Heart right ventricle (tissue), 16 donors: ENCODE data around the gene CYP11A1. TPM values are rescaled to one million over a fixed set of nuclear protein-coding genes. Genes with fewer than 3 reads are reported as not detected.

Experiments
- ATAC-seq, 8 donors: fragments of 200-7000 bp; cut with Tn5 transposase; one replicate each; pipeline ENCODE4 v1.9.1; 2020; ENCODE audit warnings: mild to moderate bottlenecking in 8 of 8, moderate library complexity in 8 of 8, moderate number of reproducible peaks in 1 of 8
- DNase-seq, 2 donors: peaks; one replicate each; pipeline ENCODE4 v3.0.0-alpha.2; 2020
- H3K27ac ChIP-seq, 10 donors: fragments of 200-600 bp; sonication (generic) in 2 of 10; one replicate each; pipeline versions ENCODE4 v1.5.0 to v1.8.0; 2020 to 2022; ENCODE audit warnings: mild to moderate bottlenecking in 3 of 10
- H3K27me3 ChIP-seq, 7 donors: fragments of 200-600 bp; one replicate each; pipeline ENCODE4 v1.8.0; 2021 to 2022; ENCODE audit warnings: mild to moderate bottlenecking in 2 of 7
- H3K36me3 ChIP-seq, 9 donors: fragments of 200-600 bp; sonication (generic) in 1 of 9; one replicate each; pipeline versions ENCODE4 v1.5.0 to v1.8.0; 2020 to 2022; ENCODE audit warnings: mild to moderate bottlenecking in 2 of 9
- H3K4me1 ChIP-seq, 9 donors: fragments of 200-600 bp; sonication (generic) in 1 of 9; one replicate each; pipeline versions ENCODE4 v1.5.0 to v1.8.0; 2020 to 2022; ENCODE audit warnings: mild to moderate bottlenecking in 4 of 9
- H3K4me3 ChIP-seq, 10 donors: fragments of 200-600 bp; sonication (generic) in 2 of 10; one replicate each; pipeline versions ENCODE4 v1.5.0 to v1.8.0; 2020 to 2022; ENCODE audit warnings: mild to moderate bottlenecking in 7 of 10, moderate library complexity in 2 of 10
- H3K9me3 ChIP-seq, 11 donors: fragments of 200-600 bp in 10 of 11; sonication (generic) in 2 of 11; one replicate each; pipeline versions ENCODE4 v1.5.0 to v1.8.0; 2013 to 2022; ENCODE audit warnings: mild to moderate bottlenecking in 2 of 11, control low read depth in 1 of 11, moderate library complexity in 1 of 11
- WGBS, 2 donors: extraction: QIAGEN DNeasy Blood & Tissue Kit; methylation state at CpG; one replicate each; pipeline ENCODE4 v1.1.7; 2013; ENCODE audit warnings: inconsistent platforms in 1 of 2; 5-methylcytosine and 5-hydroxymethylcytosine counted together
- intact Hi-C, 10 donors: fragments of 100-400 bp; cut with DNase I; formaldehyde crosslinking; loops; one replicate each; pipeline versions ENCODE4 v1.11.1 to v1.14.2; 2022
- polyA plus RNA-seq, 2 donors: library from polyadenylated mRNA; stranded (reverse); fragments of 200-250 nt; gene quantifications; one replicate each; pipeline ENCODE4 v1.2.3, GENCODE V29; 2013
- total RNA-seq, 10 donors: library from RNA; stranded (reverse); fragmentation: NEBNext Ultra II Directional in 3 of 10; extraction: Animal tissue kit (Norgen Biotek cat#: 25700) in 3 of 10; gene quantifications; one replicate each; pipeline versions ENCODE4 v1.2.1 to v1.2.4, GENCODE V29; 2021 to 2023
- TF ChIP-seq, protein P1 (sequence below), 9 donors: fragments of 200-600 bp; sonication (generic) in 2 of 9; IDR thresholded peaks; one replicate each; pipeline versions ENCODE4 v1.5.0 to v1.8.0; 2021 to 2022; ENCODE audit warnings: antibody characterized with exemption in 9 of 9, mild to moderate bottlenecking in 5 of 9, moderate library complexity in 1 of 9
- donor health status: Arrhythmogenic right ventricular cardiomyopathy.
- donor health status: ischemic (EF 13 %, LVEDD 7.1; RV severe dilation, severe dysfunction).
- donor health status: healthy with polysubstance abuse.
- donor health status: DM: no; HTN: yes; CAD: no.
- donor health status: DM: no; HTN: no; CAD: no.
- donor health status: ischemic (EF 25% LVEDD 6.9; RV normal size, moderate dysfunction).
- donor health status: ischemic (EF 25% LVEDD 5.7; RV mildly dilated, moderate dysfunction).
- donor health status: healthy.
- donor health status: DM: yes; HTN: yes; CAD: no.
- donor health status: Ischemic cardiomyopathy.
- donor health status: ischemic (EF 35%, LVEDD 5.7; RV mildly dilated, moderate dysfunction).
- donor health status: nonischemic (EF 11% LVEDD 7.7; RV severe dilation, severe dysfunction).
- donor health status: DM: yes; HTN: yes; CAD: no.
- donor health status: PGD.
- donor health status: ischemic (EF 29% LVEDD 5.4; RV normal size, mild dysfunction).
- donor health status: nonischemic (EF 23%, LVEDD 6.1; RV moderate dilation, normal function).

The CYP11A1 gene
- total and polyA plus RNA-seq, 12 donors: 0.06 to 3.6 (median 2.1) TPM

DNA sequence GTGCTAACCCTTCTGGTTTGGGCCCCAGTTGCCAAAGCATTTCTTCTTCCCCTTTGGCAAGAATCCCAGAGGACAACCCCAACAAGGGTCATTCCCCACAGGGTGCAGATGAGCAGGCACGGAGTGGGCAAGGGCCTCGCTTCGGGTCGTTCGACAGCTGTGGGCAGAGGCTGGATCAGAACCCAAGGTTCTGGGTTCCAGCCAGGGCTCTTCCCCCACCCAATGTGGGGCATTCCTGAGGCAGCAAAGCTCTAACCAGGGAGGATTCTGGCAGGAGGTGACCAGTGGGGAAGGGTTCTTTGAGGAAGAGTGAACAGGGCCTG, 48.3 kb downstream of the CYP11A1 start:
- no peak for ATAC-seq
- DNase-seq: no peak
- peak overlapping the region; percentile 31 to 89 (median 80) for H3K27ac ChIP-seq
- H3K36me3 ChIP-seq: no peaks in the 10 kb centered on the region
- WGBS, 2 donors: 83 to 87% methylated on average over 5 of the region's 5 CpGs
- intact Hi-C loops: loop anchor here in 2 of 10 donors (5.0 kb wide), 2 partner anchors 137 to 142 kb away; no protein-coding TSS in a partner anchor
- H3K4me1 ChIP-seq: peaks cover 43 to 64% (median 57%) of the 10 kb centered on the region in 9 donors
- TF ChIP-seq, protein P1, sequence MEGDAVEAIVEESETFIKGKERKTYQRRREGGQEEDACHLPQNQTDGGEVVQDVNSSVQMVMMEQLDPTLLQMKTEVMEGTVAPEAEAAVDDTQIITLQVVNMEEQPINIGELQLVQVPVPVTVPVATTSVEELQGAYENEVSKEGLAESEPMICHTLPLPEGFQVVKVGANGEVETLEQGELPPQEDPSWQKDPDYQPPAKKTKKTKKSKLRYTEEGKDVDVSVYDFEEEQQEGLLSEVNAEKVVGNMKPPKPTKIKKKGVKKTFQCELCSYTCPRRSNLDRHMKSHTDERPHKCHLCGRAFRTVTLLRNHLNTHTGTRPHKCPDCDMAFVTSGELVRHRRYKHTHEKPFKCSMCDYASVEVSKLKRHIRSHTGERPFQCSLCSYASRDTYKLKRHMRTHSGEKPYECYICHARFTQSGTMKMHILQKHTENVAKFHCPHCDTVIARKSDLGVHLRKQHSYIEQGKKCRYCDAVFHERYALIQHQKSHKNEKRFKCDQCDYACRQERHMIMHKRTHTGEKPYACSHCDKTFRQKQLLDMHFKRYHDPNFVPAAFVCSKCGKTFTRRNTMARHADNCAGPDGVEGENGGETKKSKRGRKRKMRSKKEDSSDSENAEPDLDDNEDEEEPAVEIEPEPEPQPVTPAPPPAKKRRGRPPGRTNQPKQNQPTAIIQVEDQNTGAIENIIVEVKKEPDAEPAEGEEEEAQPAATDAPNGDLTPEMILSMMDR (IDR thresholded peaks at IDR 0.05): no peak
- no peak overlapping the region for H3K4me3 ChIP-seq
- peaks cover 0 to 5% (median 0%) of the 10 kb centered on the region in 7 donors for H3K27me3 ChIP-seq
- no peaks in the 10 kb centered on the region for H3K9me3 ChIP-seq

DNA sequence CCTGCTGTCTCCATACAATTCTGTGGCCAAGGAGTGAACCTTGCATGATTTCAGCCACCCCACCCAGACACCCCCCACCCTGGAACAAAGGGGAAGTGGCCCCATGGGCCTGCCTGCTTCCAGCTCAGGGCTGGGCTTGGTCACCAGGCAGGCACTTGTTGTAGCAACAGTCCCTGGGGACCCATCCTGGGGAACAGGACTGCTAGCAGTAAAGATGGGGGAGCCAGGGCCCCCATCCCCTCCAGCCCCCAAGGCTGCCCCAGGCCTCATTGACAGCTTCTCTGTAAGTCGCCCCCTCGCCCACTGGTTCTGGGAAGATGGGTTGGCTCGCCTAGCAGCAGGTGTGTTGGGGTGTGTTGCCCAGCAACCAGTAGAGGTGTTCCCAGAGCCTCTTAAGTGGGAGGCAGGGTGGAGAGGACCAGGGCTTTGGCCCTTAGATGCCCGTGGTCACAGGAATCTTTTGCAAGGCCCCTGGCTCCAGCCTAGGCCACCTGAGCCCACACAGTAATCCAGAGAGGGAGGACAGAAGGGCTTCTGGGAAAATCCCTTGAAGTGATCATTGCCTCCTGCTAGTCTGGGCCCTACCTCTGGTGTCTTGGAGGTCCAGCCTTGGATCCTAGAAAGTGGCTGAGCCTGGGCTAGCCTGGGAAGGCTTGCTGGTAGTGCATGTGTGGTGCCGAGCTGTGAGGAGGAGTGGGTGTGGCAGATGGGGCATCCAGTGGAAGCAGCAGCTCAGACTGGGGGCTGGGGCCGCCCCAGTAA, 48.9 kb downstream of the CYP11A1 start:
- Histone ChIP-seq H3K9me3 (no peaks in the 10 kb centered on the region), H3K27me3 (peaks cover 0 to 5% (median 0%) of the 10 kb centered on the region in 7 donors), H3K36me3 (no peaks in the 10 kb centered on the region), H3K4me1 (peaks cover 43 to 64% (median 57%) of the 10 kb centered on the region in 9 donors), H3K27ac (peak overlapping the region; percentile 50 to 89 (median 80)), H3K4me3 (peak overlapping the region in 1 of 10 donors; percentile 13)
- TF ChIP-seq, protein P1 (IDR thresholded peaks at IDR 0.05): no peak
- DNase-seq: peak; percentile 49 to 73
- WGBS, 2 donors: 77 to 90% methylated on average over 6 of the region's 6 CpGs
- intact Hi-C loops: loop anchor here in 2 of 10 donors (5.0 kb wide), 2 partner anchors 136 to 141 kb away; no protein-coding TSS in a partner anchor
- peak; percentile 31 to 69 (median 58) for ATAC-seq

DNA sequence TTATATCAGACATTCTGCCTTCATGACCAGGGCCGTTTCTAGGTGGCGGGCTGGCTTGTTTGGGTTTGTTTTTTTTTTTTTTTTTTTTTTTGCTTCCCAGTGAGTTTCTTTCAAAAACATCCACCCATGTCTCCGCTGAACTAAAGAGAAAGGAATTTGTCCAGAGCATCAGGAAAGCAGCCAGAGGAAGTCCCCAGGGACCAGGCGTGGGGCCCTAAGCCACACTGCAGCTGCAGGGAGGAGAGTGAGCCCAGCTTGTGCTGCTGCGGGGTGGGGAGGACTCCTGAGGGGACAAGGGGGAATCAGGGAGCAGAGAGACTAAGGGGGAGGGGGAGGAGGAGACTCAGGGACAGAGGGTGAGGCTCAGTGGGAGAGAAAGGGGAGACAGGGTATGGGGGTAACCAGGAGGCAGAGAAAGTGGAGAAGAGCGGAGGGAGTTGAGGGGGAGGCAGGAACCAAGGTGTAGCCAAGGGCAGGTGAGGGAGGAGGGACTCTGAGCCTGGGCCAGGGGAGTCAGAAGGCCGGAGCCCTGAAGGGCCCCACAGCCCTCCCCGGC, 49.5 kb downstream of the CYP11A1 start:
- Histone ChIP-seq H3K36me3 (no peaks in the 10 kb centered on the region), H3K9me3 (no peaks in the 10 kb centered on the region), H3K4me1 (peaks cover 43 to 64% (median 57%) of the 10 kb centered on the region in 9 donors), H3K27me3 (peaks cover 0 to 5% (median 0%) of the 10 kb centered on the region in 7 donors), H3K27ac (peak overlapping the region; percentile 68 to 89 (median 80)), H3K4me3 (peak overlapping the region in 1 of 10 donors; percentile 13)
- DNase-seq (peak; percentile 87 to 96), ATAC-seq (peak; percentile 73 to 87 (median 81))
- intact Hi-C loops: loop anchor here in 2 of 10 donors (5.0 kb wide), 2 partner anchors 136 to 141 kb away; no protein-coding TSS in a partner anchor
- TF ChIP-seq, protein P1 (IDR thresholded peaks at IDR 0.05): no peak
- WGBS, 2 donors: 36 to 37% methylated on average over 8 of the region's 8 CpGs

DNA sequence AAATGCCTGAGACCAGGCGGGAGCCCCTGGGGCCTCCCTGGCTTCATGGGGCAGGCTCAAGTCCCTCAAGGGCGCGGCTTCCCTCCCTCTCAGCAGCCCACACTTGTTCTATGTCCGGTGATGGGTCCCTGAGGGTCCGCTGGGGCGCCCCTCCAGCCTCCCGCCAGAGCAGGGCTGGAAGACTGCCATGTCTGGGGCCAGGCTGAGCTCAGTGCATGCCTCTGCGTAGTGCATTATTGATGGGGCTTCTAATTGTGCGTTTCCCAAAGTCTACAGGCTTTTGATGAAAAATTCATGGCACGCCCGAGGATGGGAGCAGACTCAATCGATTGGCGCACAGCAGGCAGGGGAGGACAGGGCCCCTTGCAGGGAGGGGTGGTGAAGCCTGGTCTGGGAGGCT, 51.3 kb downstream of the CYP11A1 start:
- intact Hi-C loops: loop anchor here in 2 of 10 donors (5.0 kb wide), 2 partner anchors 134 to 139 kb away; no protein-coding TSS in a partner anchor
- Histone ChIP-seq H3K4me1 (peaks cover 43 to 64% (median 57%) of the 10 kb centered on the region in 9 donors), H3K27ac (peak overlapping the region in 9 of 10 donors; percentile 39 to 89 (median 80)), H3K36me3 (no peaks in the 10 kb centered on the region), H3K9me3 (no peaks in the 10 kb centered on the region), H3K27me3 (peaks cover 0 to 5% (median 0%) of the 10 kb centered on the region in 7 donors), H3K4me3 (no peak overlapping the region)
- TF ChIP-seq, protein P1 (IDR thresholded peaks at IDR 0.05): no peak
- DNase-seq: peak in 1 of 2 donors; percentile 48
- WGBS, 2 donors: 43 to 49% methylated on average over 13 of the region's 13 CpGs
- ATAC-seq: peak in 5 of 8 donors; percentile 3 to 31 (median 12)
